DOHH2 (cell line): ENCODE measurements around the gene ERAL1.

Experiments used
- EZH2phosphoT487 ChIP-seq: fragments of 200-600 bp; sonication (generic); IDR thresholded peaks from 2 replicates; pipeline ENCODE4 v1.6.1; 2017; ENCODE audit warnings: borderline replicate concordance, mild to moderate bottlenecking, antibody characterized with exemption, low read length, moderate library complexity, mixed read lengths
- TF ChIP-seq, protein P1 (sequence below): fragments of 200-600 bp; sonication (generic); IDR thresholded peaks from one replicate; pipeline ENCODE4 v1.5.1; 2014; ENCODE audit warnings: antibody characterized with exemption, mild to moderate bottlenecking, low read depth, low read length; ENCODE audit not compliant: poor library complexity, severe bottlenecking

DNA sequence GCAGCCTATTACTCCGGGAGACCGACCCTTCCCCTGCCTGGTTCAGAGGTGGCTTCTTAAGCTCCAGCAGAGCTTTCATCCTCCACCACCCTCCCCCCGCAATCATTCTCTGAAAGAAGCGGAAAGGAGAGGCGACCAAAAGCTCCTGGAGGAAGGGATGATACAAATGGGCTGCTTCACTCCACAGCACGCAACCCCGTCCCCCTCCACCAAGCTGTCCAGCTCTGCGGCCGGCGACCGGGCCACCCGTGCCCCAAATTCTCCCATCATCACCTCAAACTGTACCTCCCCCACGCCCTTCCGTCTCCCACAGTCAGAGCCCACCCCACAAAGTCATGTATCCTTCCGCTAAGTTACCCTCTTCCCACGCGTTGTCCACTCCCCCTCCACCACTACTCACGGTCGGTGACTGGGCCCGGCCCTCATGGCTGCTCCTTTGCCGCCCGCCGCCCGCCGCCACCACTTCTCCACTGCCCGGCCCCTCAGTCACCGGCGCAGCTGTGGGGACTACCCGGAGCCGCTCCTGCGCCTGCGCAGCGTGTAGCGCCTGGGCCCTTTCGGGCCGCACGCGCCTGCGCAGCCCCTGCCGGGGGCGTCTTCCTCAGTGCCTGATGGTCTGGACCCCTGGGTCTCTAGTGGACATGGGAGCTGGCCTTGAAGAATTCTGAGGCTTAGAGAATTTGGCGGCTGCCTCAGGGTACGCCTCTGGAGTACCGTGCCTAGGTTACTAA lies 12.4 kb upstream of the ERAL1 start, which contains the start of gene FAM222B:
- TF ChIP-seq, protein P1, sequence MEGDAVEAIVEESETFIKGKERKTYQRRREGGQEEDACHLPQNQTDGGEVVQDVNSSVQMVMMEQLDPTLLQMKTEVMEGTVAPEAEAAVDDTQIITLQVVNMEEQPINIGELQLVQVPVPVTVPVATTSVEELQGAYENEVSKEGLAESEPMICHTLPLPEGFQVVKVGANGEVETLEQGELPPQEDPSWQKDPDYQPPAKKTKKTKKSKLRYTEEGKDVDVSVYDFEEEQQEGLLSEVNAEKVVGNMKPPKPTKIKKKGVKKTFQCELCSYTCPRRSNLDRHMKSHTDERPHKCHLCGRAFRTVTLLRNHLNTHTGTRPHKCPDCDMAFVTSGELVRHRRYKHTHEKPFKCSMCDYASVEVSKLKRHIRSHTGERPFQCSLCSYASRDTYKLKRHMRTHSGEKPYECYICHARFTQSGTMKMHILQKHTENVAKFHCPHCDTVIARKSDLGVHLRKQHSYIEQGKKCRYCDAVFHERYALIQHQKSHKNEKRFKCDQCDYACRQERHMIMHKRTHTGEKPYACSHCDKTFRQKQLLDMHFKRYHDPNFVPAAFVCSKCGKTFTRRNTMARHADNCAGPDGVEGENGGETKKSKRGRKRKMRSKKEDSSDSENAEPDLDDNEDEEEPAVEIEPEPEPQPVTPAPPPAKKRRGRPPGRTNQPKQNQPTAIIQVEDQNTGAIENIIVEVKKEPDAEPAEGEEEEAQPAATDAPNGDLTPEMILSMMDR, result no peak
- TF ChIP-seq EZH2phosphoT487, result no peak
